T-helper 2 cell treated with Interferon-gamma antibody and Interleukin-4, amounts not matched to agents 5 μg/mL and 100 μg/mL, for 36 hours (primary cell): ENCODE results near the gene ADK.

Experiments used
- DNase-seq: peaks from one replicate; pipeline ENCODE4 v3.0.0; 2021; ENCODE audit warnings: low spot score
- H3K27ac Mint-ChIP-seq: one replicate; pipeline ENCODE4 v1.8.0; 2021; ENCODE audit warnings: mild to moderate bottlenecking, mixed read lengths
- H3K27me3 Mint-ChIP-seq: one replicate; pipeline ENCODE4 v1.8.0; 2021; ENCODE audit warnings: low read depth, mixed read lengths
- H3K36me3 Mint-ChIP-seq: one replicate; pipeline ENCODE4 v1.8.0; 2021; ENCODE audit warnings: low read depth, mixed read lengths
- H3K4me1 Mint-ChIP-seq: one replicate; pipeline ENCODE4 v1.8.0; 2021; ENCODE audit warnings: low read depth, mixed read lengths
- H3K4me3 Mint-ChIP-seq: one replicate; pipeline ENCODE4 v1.8.0; 2022; ENCODE audit warnings: mild to moderate bottlenecking, moderate library complexity, mixed read lengths
- H3K9me3 Mint-ChIP-seq: one replicate; pipeline ENCODE4 v1.8.0; 2021; ENCODE audit warnings: mixed read lengths

The ADK gene

DNA sequence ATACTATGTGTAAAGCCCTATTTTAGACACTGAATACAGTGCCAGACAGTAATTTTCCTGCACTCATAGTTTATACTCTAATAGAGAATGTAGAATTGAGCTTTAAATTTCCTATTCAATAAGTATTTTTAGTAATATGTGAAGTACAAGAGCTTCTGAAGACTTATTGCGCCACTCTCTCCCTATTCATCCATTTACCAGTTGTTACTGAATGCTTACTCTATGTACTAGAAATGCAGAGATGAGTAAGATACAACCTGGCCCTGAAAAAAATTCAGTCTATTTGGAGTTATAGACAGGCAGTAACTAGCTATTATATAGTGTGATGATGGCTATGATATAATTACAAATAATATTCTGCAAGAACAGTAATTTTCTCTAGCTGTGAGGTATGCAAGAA is 98.8 kb downstream of the ADK start:
- H3K36me3 Mint-ChIP-seq, result no peaks in the 10 kb centered on the region
- H3K4me1 Mint-ChIP-seq, result no peaks in the 10 kb centered on the region
- DNase-seq, result no peak
- no peaks in the 10 kb centered on the region for H3K9me3 Mint-ChIP-seq
- H3K4me3 Mint-ChIP-seq, result no peak overlapping the region
- no peak overlapping the region for H3K27ac Mint-ChIP-seq
- no peaks in the 10 kb centered on the region for H3K27me3 Mint-ChIP-seq

DNA sequence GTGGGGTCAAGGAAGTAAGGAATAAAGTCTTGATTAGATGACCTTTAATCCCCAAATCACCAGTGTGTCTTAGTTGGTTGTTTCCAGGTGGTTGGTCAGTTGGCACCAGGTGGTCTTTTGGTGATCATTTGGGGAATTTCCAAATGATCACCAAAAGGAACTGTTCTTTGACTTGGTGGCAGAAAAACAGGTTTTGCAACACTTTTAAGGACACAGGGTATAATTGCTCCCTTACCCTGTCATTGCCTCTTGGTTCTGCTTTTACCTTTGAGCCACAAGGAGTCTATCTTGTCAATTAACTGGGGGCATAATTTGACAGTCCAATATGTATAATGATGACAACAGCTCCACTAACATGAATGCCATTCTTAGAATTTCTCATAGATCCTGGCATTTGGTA is 104.2 kb downstream of the ADK start:
- Mint-ChIP-seq H3K4me1 (no peaks in the 10 kb centered on the region), H3K9me3 (no peaks in the 10 kb centered on the region), H3K4me3 (no peak overlapping the region), H3K27ac (no peak overlapping the region), H3K36me3 (no peaks in the 10 kb centered on the region), H3K27me3 (no peaks in the 10 kb centered on the region)
- DNase-seq, result no peak

DNA sequence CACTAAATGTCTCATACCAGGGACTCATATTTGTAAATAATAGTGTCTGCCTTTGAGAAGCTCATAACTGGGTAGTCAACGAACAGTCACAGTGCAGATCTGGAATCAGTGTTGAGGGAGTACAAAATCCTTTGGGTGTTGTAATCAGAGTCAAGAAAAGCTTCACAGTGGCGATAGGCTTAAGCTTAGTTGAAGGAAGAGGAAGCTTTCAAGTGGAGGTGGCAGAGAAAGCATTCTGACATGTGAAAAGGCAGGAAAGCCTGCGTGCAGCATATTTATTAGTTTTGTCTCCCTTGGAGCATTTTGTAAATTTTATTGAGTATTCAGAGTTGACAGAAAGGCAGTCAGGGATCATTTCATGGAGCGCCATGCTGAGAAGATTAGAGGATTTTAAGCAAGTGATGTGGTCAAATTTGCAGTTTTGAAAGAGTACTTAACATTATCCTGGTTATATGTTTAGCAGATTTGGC is 104.9 kb downstream of the ADK start:
- no peak overlapping the region for H3K27ac Mint-ChIP-seq
- DNase-seq, result no peak
- H3K36me3 Mint-ChIP-seq, result no peaks in the 10 kb centered on the region
- no peak overlapping the region for H3K4me3 Mint-ChIP-seq
- H3K9me3 Mint-ChIP-seq, result no peaks in the 10 kb centered on the region
- no peaks in the 10 kb centered on the region for H3K27me3 Mint-ChIP-seq
- H3K4me1 Mint-ChIP-seq, result no peaks in the 10 kb centered on the region

DNA sequence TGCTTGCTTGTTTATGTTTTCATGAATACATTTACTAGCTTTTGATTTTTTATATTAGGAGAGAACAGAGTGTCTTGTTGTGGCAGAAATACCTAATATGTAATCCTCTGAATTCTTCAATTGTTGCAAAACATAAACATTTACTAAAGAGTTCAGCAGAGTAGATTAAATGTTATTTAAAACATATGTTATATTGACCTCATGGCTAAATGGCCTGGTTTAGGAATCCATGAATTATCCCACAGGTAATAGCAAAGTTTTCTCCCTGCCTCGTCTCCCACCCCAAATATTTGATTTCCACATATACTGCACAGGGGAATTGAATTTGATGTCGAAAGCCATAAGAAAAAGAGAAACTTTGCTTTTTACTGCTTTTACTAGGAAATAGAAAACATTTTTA is 111.8 kb downstream of the ADK start:
- peaks cover 6% of the 10 kb centered on the region for H3K4me1 Mint-ChIP-seq
- no peak for DNase-seq
- H3K27ac Mint-ChIP-seq, result no peak overlapping the region
- H3K4me3 Mint-ChIP-seq, result no peak overlapping the region
- no peaks in the 10 kb centered on the region for H3K36me3 Mint-ChIP-seq
- no peaks in the 10 kb centered on the region for H3K27me3 Mint-ChIP-seq
- no peaks in the 10 kb centered on the region for H3K9me3 Mint-ChIP-seq

DNA sequence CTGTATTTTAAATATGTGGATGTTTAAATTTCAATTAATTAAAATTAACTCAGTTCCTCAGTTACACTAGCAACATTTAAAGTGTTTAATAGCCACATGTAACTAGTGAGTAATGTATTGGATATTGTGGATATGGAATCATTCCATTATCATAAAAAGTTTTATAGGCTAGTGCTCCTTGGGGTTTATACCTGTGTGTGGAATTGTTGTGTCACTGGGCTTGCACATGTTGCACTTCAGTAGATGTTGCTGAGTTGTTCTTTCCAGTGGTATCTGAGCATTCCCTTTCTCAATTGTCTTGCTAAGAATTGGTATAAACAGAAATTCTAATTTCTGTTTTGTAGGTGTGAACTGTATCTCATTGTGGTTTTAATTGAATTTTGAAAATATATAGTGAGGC is 113.0 kb downstream of the ADK start:
- Mint-ChIP-seq H3K4me1 (peaks cover 6% of the 10 kb centered on the region), H3K27ac (no peak overlapping the region), H3K4me3 (no peak overlapping the region), H3K9me3 (no peaks in the 10 kb centered on the region), H3K36me3 (no peaks in the 10 kb centered on the region), H3K27me3 (no peaks in the 10 kb centered on the region)
- no peak for DNase-seq

DNA sequence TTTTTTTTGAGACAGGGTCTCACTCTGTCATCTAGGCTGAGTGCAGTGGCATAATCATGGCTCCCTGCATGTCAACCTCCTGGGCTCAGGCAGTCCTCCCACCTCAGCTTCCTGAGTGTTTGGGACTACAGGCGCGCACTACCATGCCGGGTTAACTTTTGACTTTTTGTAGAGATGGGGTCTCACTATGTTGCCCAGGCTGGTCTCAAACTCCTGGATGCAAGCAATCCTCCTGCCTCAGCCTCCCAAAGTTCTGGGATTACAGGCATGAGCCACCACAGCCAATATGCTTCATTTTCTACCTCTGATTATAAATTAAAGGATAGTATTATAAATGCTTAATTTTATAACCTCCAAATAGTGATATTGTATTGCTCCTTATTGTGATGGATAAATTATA is 121.3 kb downstream of the ADK start:
- no peaks in the 10 kb centered on the region for H3K9me3 Mint-ChIP-seq
- no peaks in the 10 kb centered on the region for H3K4me1 Mint-ChIP-seq
- no peaks in the 10 kb centered on the region for H3K27me3 Mint-ChIP-seq
- no peaks in the 10 kb centered on the region for H3K36me3 Mint-ChIP-seq
- no peak overlapping the region for H3K4me3 Mint-ChIP-seq
- no peak for DNase-seq
- no peak overlapping the region for H3K27ac Mint-ChIP-seq

DNA sequence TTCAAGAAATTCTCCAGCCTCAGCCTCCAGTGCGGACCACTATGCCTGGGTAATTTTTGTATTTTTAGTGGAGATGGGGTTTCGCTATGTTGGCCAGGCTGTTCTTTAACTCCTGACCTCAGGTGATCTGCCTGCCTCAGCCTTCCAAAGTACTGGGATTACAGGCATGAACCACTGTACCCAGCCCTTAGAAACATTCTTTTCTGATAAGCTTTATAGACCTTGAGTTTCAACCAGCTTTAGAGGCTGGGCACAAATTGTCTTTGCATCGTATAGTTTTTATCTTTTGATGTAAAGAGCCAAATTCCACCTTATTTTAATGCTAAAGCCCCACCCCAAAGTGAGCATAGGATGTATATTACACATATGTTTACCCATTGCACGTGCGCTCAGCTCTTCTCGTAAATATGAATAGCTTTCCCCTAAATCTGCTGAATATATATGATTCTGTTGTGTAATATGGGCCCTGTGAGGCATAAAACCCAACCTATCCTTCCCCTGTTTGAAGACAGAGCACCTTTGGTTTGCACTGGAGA is 124.8 kb downstream of the ADK start:
- H3K27me3 Mint-ChIP-seq, result no peaks in the 10 kb centered on the region
- H3K9me3 Mint-ChIP-seq, result no peaks in the 10 kb centered on the region
- H3K27ac Mint-ChIP-seq, result no peak overlapping the region
- no peak for DNase-seq
- H3K4me3 Mint-ChIP-seq, result no peak overlapping the region
- H3K4me1 Mint-ChIP-seq, result no peaks in the 10 kb centered on the region
- no peaks in the 10 kb centered on the region for H3K36me3 Mint-ChIP-seq

DNA sequence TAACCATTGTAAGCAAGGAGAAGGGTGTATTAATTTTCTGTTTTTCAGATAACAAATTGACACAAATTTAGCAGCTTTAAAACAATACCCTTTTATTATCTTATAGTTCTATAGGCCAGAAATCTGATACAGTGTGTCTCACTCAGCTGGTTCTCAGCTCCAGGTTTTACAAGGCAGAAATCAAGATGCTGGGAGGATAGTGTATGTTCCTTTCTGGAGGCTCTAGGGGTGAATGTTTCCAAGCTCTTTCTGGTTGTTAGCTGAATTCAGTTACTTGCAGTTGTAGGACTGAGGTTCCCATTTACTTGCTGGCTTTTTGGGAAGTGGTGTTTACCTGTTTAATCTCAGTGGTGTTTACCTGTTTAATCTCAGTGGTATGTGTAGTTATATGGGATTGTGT is 125.4 kb downstream of the ADK start:
- Mint-ChIP-seq H3K9me3 (no peaks in the 10 kb centered on the region), H3K27me3 (no peaks in the 10 kb centered on the region), H3K4me3 (no peak overlapping the region), H3K36me3 (no peaks in the 10 kb centered on the region), H3K4me1 (no peaks in the 10 kb centered on the region), H3K27ac (no peak overlapping the region)
- no peak for DNase-seq

DNA sequence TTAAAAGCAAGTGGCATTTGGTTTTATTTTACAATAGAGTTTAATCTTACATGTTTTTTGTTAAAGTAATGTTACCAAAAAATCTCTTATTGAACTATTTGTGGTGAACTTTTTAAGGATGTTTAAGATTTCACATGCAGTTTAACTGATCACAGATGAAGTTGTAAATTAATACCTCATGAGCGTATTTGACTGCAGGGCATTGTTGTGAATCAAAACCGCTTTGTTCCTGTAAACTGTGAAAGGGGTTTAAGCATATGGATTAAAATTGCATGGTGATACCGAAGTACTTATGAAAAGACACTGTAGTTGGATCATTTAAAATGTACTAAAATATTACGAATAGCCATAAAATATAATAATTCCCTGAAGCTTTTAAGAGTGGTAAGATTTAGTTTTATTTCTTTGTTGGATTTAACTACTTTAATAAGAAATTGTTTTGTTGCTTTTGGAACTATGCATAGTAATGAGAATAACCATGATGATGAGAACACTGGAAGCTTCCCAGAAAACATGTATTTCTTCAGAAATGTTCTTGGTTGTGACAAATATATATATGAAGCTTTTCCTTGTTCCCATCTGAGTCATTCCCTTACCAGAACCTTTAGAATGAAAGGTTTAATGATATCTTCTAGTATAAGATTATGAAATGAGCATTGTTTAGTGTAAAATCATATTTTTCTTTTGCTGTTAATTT is 131.3 kb downstream of the ADK start:
- no peaks in the 10 kb centered on the region for H3K27me3 Mint-ChIP-seq
- H3K9me3 Mint-ChIP-seq, result peaks cover 19% of the 10 kb centered on the region
- peaks cover 18% of the 10 kb centered on the region for H3K36me3 Mint-ChIP-seq
- no peak for DNase-seq
- H3K27ac Mint-ChIP-seq, result no peak overlapping the region
- no peak overlapping the region for H3K4me3 Mint-ChIP-seq
- peaks cover 4% of the 10 kb centered on the region for H3K4me1 Mint-ChIP-seq

DNA sequence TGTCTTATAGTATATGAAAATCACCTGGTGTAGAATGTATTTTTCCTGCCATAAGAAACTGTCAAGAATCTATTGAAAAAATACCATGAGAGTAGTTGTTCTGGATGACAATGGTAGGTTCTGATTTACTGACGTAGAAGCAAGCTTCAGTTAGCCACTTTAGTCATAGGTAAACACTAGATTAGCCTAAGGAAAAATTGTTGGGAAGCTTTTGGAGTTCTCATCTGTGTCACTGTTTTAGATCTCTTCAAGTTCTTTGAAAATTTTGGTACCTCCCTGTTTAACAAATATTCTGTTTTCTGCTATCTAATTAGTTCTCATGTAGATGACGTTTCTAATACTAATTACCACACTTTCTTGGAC is 131.8 kb downstream of the ADK start:
- Mint-ChIP-seq H3K36me3 (peaks cover 18% of the 10 kb centered on the region), H3K4me1 (peaks cover 4% of the 10 kb centered on the region), H3K27me3 (no peaks in the 10 kb centered on the region), H3K4me3 (no peak overlapping the region), H3K9me3 (peaks cover 19% of the 10 kb centered on the region), H3K27ac (no peak overlapping the region)
- DNase-seq, result no peak

DNA sequence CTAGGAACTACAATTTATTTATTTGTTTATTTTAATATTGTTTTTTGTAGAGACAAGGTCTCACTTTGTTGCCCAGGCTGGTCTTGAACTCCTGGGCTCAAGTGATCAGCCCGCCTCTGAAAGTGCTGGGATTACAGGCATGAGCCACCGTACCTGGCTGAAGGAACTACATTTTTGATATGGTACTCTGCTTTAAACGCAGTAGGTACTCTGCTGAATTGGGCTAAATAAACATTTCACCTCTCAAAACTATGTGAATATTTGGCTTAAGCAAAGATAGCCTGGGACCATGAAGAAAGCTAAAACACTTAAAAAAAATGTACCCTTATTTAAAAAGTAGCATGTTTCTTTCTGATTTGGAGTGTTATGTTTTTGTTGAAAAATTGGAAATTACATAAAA is 138.2 kb downstream of the ADK start:
- Mint-ChIP-seq H3K36me3 (peaks cover 12% of the 10 kb centered on the region), H3K4me3 (no peak overlapping the region), H3K4me1 (peaks cover 6% of the 10 kb centered on the region), H3K27me3 (no peaks in the 10 kb centered on the region), H3K9me3 (peaks cover 14% of the 10 kb centered on the region), H3K27ac (no peak overlapping the region)
- DNase-seq, result no peak

DNA sequence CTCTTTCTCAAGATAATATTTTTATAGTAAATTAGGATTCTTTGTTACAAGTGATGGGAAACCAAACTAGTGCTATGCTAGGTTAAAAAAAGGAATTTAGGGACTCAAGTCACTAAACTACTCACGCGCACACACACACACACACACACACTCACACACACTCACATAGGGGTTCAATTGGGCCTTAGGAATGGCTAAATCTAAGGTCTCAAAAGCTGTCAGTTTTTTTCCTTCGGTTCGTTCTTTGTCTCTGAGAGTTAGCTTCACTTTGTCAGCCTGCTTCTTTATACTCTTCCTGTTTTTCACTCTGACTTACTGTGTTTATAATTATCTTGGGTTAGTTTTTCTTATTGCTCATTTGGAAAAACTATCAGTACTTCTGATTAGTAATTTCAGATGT is 138.9 kb downstream of the ADK start:
- Mint-ChIP-seq H3K4me3 (peak overlapping the region; percentile 30), H3K27ac (peak overlapping the region; percentile 75), H3K9me3 (peaks cover 7% of the 10 kb centered on the region), H3K36me3 (peaks cover 5% of the 10 kb centered on the region), H3K27me3 (no peaks in the 10 kb centered on the region), H3K4me1 (peaks cover 6% of the 10 kb centered on the region)
- no peak for DNase-seq

DNA sequence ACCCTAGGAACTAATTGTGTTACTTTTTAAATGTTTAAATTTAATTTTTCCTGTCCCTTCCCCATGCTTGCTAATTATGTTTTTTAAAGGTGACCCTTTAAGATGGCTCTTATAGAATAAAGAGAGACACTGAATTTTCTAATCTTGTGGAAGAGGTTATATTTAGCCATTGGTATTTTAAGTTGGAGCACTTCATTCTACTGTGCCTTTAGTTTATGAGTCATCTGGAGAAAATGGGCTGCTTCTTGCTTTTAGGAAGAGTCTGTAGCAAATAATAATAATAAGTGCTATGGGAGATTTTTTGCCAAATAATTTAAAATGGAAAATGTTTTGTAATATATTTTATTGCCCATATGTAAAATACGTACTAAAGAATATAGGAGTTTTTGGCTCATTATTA is 139.7 kb downstream of the ADK start:
- DNase-seq, result no peak
- peaks cover 3% of the 10 kb centered on the region for H3K36me3 Mint-ChIP-seq
- H3K4me3 Mint-ChIP-seq, result no peak overlapping the region
- peaks cover 3% of the 10 kb centered on the region for H3K9me3 Mint-ChIP-seq
- peaks cover 6% of the 10 kb centered on the region for H3K4me1 Mint-ChIP-seq
- H3K27ac Mint-ChIP-seq, result no peak overlapping the region
- H3K27me3 Mint-ChIP-seq, result no peaks in the 10 kb centered on the region

DNA sequence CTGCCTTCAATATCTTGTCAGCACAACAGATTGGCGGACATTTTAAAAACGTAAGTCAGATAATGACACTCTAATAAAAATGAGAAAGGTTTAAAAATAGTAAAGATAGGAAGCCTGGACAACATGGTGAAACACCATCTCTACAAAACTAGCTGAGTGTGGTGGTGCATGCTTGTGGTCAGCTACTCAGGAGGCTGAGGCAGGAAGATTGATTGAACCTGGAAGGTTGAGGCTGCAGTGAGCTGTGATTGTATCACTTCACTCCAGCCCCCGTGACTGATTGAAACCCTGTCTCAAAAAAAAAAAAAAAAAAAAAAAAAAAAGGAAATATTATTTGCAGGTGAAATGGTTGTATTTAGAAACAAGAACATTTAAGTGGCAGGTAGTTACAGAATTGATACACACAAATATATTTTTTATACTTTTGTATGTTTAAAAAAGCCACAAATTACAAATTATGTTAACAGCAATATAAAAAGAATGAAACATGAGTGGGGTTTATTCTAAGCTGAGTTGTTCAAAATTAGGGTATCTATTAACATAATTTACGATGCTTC is 141.9 kb downstream of the ADK start:
- Mint-ChIP-seq H3K36me3 (peaks cover 3% of the 10 kb centered on the region), H3K27me3 (no peaks in the 10 kb centered on the region), H3K9me3 (peaks cover 3% of the 10 kb centered on the region), H3K4me3 (no peak overlapping the region), H3K4me1 (peaks cover 6% of the 10 kb centered on the region), H3K27ac (no peak overlapping the region)
- DNase-seq, result no peak
